SK-N-SH treated with all-trans-retinoic acid at 6 μM for 48 hours (cell line): ENCODE measurements around the gene KASH5.

Experiments
- ATAC-seq: fragments of 200-7000 bp; cut with Tn5 transposase; 3 replicates; pipeline ENCODE4 v1.9.1; 2020; ENCODE audit warnings: mild to moderate bottlenecking, moderate library complexity
- ARNTL ChIP-seq: fragments of 450-650 bp; formaldehyde crosslinking; IDR thresholded peaks from 2 replicates; pipeline ENCODE4 v1.5.0; 2020; ENCODE audit warnings: low read depth, mild to moderate bottlenecking, moderate library complexity, borderline replicate concordance
- BACH2 ChIP-seq: fragments of 250-450 bp; sonication (Bioruptor Pico); IDR thresholded peaks from 2 replicates; pipeline ENCODE4 v1.9.0; 2021; ENCODE audit warnings: mild to moderate bottlenecking, borderline replicate concordance
- CSDC2 ChIP-seq: fragments of 250-450 bp; sonication (Bioruptor Pico); IDR thresholded peaks from 2 replicates; pipeline ENCODE4 v1.5.0; 2020; ENCODE audit warnings: mild to moderate bottlenecking, moderate library complexity
- CSRNP3 ChIP-seq: fragments of 250-450 bp; sonication (Bioruptor Pico); IDR thresholded peaks from 2 replicates; pipeline ENCODE4 v1.5.1; 2021; ENCODE audit warnings: mild to moderate bottlenecking, moderate library complexity
- ESRRG ChIP-seq: fragments of 250-450 bp; sonication (Bioruptor Pico); IDR thresholded peaks from 2 replicates; pipeline ENCODE4 v1.6.1; 2021; ENCODE audit warnings: mild to moderate bottlenecking
- GLIS3 ChIP-seq: fragments of 250-450 bp; sonication (Bioruptor Pico); IDR thresholded peaks from 2 replicates; pipeline ENCODE4 v1.5.0; 2020; ENCODE audit warnings: mild to moderate bottlenecking, moderate library complexity
- POU6F1 ChIP-seq: fragments of 250-450 bp; sonication (Bioruptor Pico); IDR thresholded peaks from 2 replicates; pipeline ENCODE4 v1.8.0; 2021; ENCODE audit warnings: low read depth, mild to moderate bottlenecking, moderate library complexity, borderline replicate concordance
- PPARA ChIP-seq: fragments of 250-450 bp; sonication (Bioruptor Pico); IDR thresholded peaks from 2 replicates; pipeline ENCODE4 v1.5.0; 2020; ENCODE audit warnings: mild to moderate bottlenecking, borderline replicate concordance
- RARB ChIP-seq: fragments of 250-450 bp; sonication (Bioruptor Pico); IDR thresholded peaks from 2 replicates; pipeline ENCODE4 v1.8.0; 2021; ENCODE audit warnings: mild to moderate bottlenecking, moderate library complexity
- SNAI2 ChIP-seq: fragments of 250-450 bp; sonication (Bioruptor Pico); IDR thresholded peaks from 2 replicates; pipeline ENCODE4 v1.5.0; 2020; ENCODE audit warnings: mild to moderate bottlenecking, moderate library complexity
- TCF4 ChIP-seq: fragments of 250-450 bp; sonication (Bioruptor Pico); IDR thresholded peaks from 2 replicates; pipeline ENCODE4 v1.8.0; 2021; ENCODE audit warnings: mild to moderate bottlenecking, moderate library complexity, borderline replicate concordance
- ZC3H10 ChIP-seq: fragments of 250-450 bp; sonication (Bioruptor Pico); IDR thresholded peaks from 2 replicates; pipeline ENCODE4 v1.5.1; 2021; ENCODE audit warnings: mild to moderate bottlenecking, moderate library complexity
- ZFP3 ChIP-seq: fragments of 250-450 bp; sonication (Bioruptor Pico); IDR thresholded peaks from 2 replicates; pipeline ENCODE4 v1.5.0; 2020; ENCODE audit warnings: mild to moderate bottlenecking, moderate library complexity
- ZNF565 ChIP-seq: fragments of 450-650 bp; formaldehyde crosslinking; conservative IDR thresholded peaks from 2 replicates; pipeline ENCODE4 v1.5.0; 2020; ENCODE audit warnings: low read depth, mild to moderate bottlenecking, moderate library complexity
- ZNF70 ChIP-seq: fragments of 450-650 bp; formaldehyde crosslinking; IDR thresholded peaks from 2 replicates; pipeline ENCODE4 v1.5.0; 2020; ENCODE audit warnings: mild to moderate bottlenecking, moderate library complexity
- ZNF8 ChIP-seq: fragments of 450-650 bp; formaldehyde crosslinking; IDR thresholded peaks from 2 replicates; pipeline ENCODE4 v1.5.0; 2020; ENCODE audit warnings: mild to moderate bottlenecking, moderate library complexity
- TF ChIP-seq, protein P1 (sequence below): fragments of 250-450 bp; sonication (Bioruptor Pico); IDR thresholded peaks from 2 replicates; pipeline ENCODE4 v1.8.0; 2020; ENCODE audit warnings: mild to moderate bottlenecking, moderate library complexity, borderline replicate concordance
- TF ChIP-seq, protein P2 (sequence below): fragments of 250-450 bp; sonication (Bioruptor Pico); IDR thresholded peaks from 2 replicates; pipeline ENCODE4 v1.5.0; 2020; ENCODE audit warnings: mild to moderate bottlenecking, moderate library complexity

Gene KASH5

DNA sequence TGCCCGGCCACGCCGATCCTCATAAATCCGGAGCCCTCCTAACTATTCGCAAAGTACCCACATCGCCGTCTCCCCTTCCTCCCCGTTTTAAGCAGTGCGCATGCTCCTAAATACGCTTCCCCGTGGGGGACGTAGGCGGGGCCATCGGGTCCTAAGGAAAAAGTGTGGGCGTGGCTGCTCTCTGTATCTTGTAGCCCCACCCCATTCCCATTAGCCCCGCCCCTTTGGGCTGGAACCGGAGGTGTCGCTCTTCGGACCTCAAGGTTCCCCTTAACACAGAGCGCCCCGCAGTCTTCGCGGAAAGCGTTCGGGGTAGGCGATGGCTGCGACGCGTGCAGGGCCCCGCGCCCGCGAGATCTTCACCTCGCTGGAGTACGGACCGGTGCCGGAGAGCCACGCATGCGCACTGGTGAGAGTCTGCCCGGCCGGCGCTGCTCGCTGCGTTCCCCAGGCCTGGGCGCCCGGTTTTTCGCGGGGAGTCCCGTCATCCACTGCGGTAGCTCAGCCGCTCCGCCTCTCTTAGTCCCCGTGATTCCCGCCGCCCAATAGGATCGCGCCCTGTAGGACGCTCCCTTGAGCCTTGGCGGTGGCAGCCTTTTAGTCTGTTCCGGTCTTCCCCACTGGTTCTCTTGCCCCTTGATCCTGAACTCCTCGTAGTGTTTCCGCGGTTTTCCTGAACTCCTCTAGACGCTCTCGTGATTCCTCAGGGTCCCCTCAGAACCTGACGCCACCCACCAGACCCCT lies 65.1 kb downstream of the KASH5 start, which contains the start of gene ALDH16A1:
Gene ALDH16A1 (plus strand): TSS at position 213 of the 744 bp plus-strand sequence. CDS start 107 bp downstream, at position 320.
- TF ChIP-seq, protein P1, sequence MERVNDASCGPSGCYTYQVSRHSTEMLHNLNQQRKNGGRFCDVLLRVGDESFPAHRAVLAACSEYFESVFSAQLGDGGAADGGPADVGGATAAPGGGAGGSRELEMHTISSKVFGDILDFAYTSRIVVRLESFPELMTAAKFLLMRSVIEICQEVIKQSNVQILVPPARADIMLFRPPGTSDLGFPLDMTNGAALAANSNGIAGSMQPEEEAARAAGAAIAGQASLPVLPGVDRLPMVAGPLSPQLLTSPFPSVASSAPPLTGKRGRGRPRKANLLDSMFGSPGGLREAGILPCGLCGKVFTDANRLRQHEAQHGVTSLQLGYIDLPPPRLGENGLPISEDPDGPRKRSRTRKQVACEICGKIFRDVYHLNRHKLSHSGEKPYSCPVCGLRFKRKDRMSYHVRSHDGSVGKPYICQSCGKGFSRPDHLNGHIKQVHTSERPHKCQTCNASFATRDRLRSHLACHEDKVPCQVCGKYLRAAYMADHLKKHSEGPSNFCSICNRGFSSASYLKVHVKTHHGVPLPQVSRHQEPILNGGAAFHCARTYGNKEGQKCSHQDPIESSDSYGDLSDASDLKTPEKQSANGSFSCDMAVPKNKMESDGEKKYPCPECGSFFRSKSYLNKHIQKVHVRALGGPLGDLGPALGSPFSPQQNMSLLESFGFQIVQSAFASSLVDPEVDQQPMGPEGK (CRISPR knock-in tag), result no peak
- TF ChIP-seq CSRNP3 (no peak), ZNF70 (CRISPR knock-in tag) (no peak), ESRRG (0 out of 2 replicates have a peak, but pooled peaks have one; percentile 45)
- peak; percentile 93 for ATAC-seq

- no peak for ATAC-seq
- TF ChIP-seq, protein P2, sequence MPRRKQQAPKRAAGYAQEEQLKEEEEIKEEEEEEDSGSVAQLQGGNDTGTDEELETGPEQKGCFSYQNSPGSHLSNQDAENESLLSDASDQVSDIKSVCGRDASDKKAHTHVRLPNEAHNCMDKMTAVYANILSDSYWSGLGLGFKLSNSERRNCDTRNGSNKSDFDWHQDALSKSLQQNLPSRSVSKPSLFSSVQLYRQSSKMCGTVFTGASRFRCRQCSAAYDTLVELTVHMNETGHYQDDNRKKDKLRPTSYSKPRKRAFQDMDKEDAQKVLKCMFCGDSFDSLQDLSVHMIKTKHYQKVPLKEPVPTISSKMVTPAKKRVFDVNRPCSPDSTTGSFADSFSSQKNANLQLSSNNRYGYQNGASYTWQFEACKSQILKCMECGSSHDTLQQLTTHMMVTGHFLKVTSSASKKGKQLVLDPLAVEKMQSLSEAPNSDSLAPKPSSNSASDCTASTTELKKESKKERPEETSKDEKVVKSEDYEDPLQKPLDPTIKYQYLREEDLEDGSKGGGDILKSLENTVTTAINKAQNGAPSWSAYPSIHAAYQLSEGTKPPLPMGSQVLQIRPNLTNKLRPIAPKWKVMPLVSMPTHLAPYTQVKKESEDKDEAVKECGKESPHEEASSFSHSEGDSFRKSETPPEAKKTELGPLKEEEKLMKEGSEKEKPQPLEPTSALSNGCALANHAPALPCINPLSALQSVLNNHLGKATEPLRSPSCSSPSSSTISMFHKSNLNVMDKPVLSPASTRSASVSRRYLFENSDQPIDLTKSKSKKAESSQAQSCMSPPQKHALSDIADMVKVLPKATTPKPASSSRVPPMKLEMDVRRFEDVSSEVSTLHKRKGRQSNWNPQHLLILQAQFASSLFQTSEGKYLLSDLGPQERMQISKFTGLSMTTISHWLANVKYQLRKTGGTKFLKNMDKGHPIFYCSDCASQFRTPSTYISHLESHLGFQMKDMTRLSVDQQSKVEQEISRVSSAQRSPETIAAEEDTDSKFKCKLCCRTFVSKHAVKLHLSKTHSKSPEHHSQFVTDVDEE (CRISPR knock-in tag), result no peak
- TF ChIP-seq ZFP3, result 0 out of 2 replicates have a peak, but pooled peaks have one; percentile 19
Measured at GRCh38 chr19:49453757-49454240, 65.8 kb downstream of the KASH5 start.

DNA sequence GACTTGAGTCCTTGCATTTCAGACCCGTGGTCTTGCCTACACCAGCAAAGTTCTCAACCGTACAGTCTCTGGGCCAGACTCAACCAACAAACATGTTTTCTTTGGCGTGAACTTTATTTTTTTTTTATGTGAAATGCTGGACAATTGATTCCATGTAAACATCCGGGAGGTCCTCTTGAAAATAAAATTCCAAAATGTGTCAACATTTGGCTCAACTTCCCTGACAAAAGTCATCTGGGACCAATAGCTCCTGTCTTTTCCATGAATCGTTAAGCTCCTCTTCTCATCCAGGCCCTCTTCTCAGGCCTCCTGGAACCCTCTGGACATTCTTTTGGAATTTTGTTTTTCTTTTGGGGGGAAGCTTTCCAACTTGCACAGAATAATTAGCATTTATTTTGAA lies 67.7 kb downstream of the KASH5 start:
- no peak for TF ChIP-seq ZFP3
- TF ChIP-seq ZNF8 (CRISPR knock-in tag), result no peak
- no peak for TF ChIP-seq CSRNP3
- no peak for TF ChIP-seq PPARA (CRISPR knock-in tag)
- TF ChIP-seq GLIS3, result no peak
- no peak for TF ChIP-seq CSDC2 (CRISPR knock-in tag)
- TF ChIP-seq ZC3H10, result no peak
- no peak for TF ChIP-seq ZNF70 (CRISPR knock-in tag)
- no peak for TF ChIP-seq POU6F1 (CRISPR knock-in tag)
- TF ChIP-seq SNAI2, result no peak
- TF ChIP-seq BACH2 (CRISPR knock-in tag), result no peak
- TF ChIP-seq, protein P2 (CRISPR knock-in tag), result no peak
- TF ChIP-seq ARNTL (CRISPR knock-in tag), result no peak
- no peak for TF ChIP-seq ESRRG
- TF ChIP-seq, protein P1 (CRISPR knock-in tag), result no peak
- no peak for TF ChIP-seq RARB (CRISPR knock-in tag)
- no peak for TF ChIP-seq ZNF565
- no peak for TF ChIP-seq TCF4 (CRISPR knock-in tag)
- ATAC-seq, result no peak
